ENCODE data around the gene CCR6. TPM values are rescaled to one million over a fixed set of nuclear protein-coding genes. Genes with fewer than 3 reads are reported as not detected.

Gene CCR6
- total RNA-seq, 1 donor from 2014 or later: not detected

DNA sequence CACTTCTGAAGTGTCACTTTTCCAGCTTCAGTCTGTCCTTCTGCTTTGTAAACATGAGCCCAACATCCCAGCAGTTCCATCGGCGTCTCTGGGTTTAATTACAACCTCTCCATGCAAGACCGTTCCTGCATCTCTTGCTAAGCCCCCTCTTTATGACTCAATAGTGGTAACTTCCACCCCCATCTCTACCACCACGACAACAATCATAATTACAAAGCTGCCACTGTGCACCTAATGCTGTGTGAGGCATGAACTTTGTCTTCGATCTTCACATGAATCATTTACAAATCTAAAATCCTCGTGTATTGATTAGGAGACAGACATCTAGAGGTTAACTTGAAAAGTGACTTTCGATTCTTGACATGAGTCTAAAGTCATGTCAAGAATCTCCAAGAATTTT, 4.9 kb upstream of the CCR6 start:
- H3K36me3 Mint-ChIP-seq: no peaks in the 10 kb centered on the region
- TF ChIP-seq CTCF (conservative IDR thresholded peaks at IDR 0.05): no peak
- H3K27ac Mint-ChIP-seq: no peak overlapping the region
- DNase-seq (ENCODE audit: extremely low spot score, unreplicated experiment): no peak
- H3K4me1 Mint-ChIP-seq (ENCODE audit: unreplicated experiment): peaks cover 10% of the 10 kb centered on the region
- no peak overlapping the region for H3K4me3 Mint-ChIP-seq
- H3K9me3 Mint-ChIP-seq: peaks cover 4% of the 10 kb centered on the region
- H3K27me3 Mint-ChIP-seq: peaks cover 13% of the 10 kb centered on the region

- Mint-ChIP-seq H3K4me3 (no peak overlapping the region), H3K4me1 (ENCODE audit: unreplicated experiment) (peaks cover 10% of the 10 kb centered on the region), H3K36me3 (no peaks in the 10 kb centered on the region), H3K9me3 (peaks cover 4% of the 10 kb centered on the region), H3K27me3 (peaks cover 11% of the 10 kb centered on the region), H3K27ac (no peak overlapping the region)
- DNase-seq (ENCODE audit: extremely low spot score, unreplicated experiment): no peak
- TF ChIP-seq CTCF (conservative IDR thresholded peaks at IDR 0.05): no peak
Observed at GRCh38 chr6:167118839-167119238, 4.1 kb upstream of the CCR6 start.

- no peak overlapping the region for H3K27ac Mint-ChIP-seq
- H3K36me3 Mint-ChIP-seq: no peaks in the 10 kb centered on the region
- peaks cover 10% of the 10 kb centered on the region for H3K4me1 Mint-ChIP-seq (ENCODE audit: unreplicated experiment)
- no peak for DNase-seq (ENCODE audit: extremely low spot score, unreplicated experiment)
- TF ChIP-seq CTCF (conservative IDR thresholded peaks at IDR 0.05): no peak
- peaks cover 4% of the 10 kb centered on the region for H3K9me3 Mint-ChIP-seq
- peaks cover 7% of the 10 kb centered on the region for H3K27me3 Mint-ChIP-seq
- H3K4me3 Mint-ChIP-seq: no peak overlapping the region
Observed at GRCh38 chr6:167119670-167120582, 3.0 kb upstream of the CCR6 start.

GRCh38 chr6:167120583-167120903, 2.4 kb upstream of the CCR6 start:
- Mint-ChIP-seq H3K27me3 (peaks cover 4% of the 10 kb centered on the region), H3K4me1 (ENCODE audit: unreplicated experiment) (peaks cover 10% of the 10 kb centered on the region), H3K9me3 (peaks cover 4% of the 10 kb centered on the region), H3K27ac (no peak overlapping the region), H3K4me3 (no peak overlapping the region), H3K36me3 (no peaks in the 10 kb centered on the region)
- TF ChIP-seq CTCF (conservative IDR thresholded peaks at IDR 0.05): no peak
- DNase-seq (ENCODE audit: extremely low spot score, unreplicated experiment): no peak

DNA sequence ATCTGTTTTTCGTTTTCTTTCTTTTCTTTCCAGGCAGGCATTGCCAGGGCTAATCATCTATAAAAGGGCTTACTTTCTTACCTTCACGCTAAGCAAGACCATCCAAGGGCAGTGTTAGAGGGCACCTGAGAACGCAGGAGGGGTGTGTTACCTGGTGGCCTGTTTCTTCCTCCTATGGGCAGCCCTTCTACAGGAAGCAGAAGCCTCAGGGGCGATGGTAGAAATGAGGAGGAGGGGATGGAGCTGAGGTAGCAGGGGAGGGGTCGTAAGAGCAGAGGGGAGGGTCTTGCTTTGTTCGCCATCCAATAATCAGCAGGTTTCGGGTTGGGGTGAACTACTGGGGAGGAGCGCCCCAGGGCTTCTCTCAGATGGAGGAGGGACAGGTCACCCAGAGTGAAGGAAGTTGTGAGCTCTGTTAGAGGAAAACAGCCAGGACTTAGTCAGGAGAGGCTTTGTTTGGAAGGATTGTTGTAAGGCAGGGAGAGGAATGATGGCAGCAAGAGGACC, 1.5 kb upstream of the CCR6 start:
- Mint-ChIP-seq H3K4me3 (no peak overlapping the region), H3K36me3 (no peaks in the 10 kb centered on the region), H3K4me1 (ENCODE audit: unreplicated experiment) (peaks cover 2% of the 10 kb centered on the region), H3K27me3 (no peaks in the 10 kb centered on the region), H3K27ac (no peak overlapping the region), H3K9me3 (peaks cover 4% of the 10 kb centered on the region)
- no peak for DNase-seq (ENCODE audit: extremely low spot score, unreplicated experiment)
- no peak for TF ChIP-seq CTCF (conservative IDR thresholded peaks at IDR 0.05)
